Activated CD8-positive, alpha-beta memory T cell treated with anti-CD3 and anti-CD28 coated beads for 4 hours (primary cell): Measurements from ENCODE around the gene NLRP11.
A peak's percentile ranks its signal among the peaks of the same experiment; 100 is the strongest.

Source experiments
- DNase-seq, 2 donors: peaks; one replicate each; pipeline ENCODE4 v3.0.0-alpha.2; 2020; ENCODE audit warnings: low read depth in 2 of 2

Gene NLRP11

GRCh38 chr19:55831846-55832245, at the start of gene NLRP11:
Gene NLRP11, minus strand, starts transcription at chr19:55831999. Its CDS starts 13,825 bp downstream, at chr19:55818174.
- no peak for DNase-seq

GRCh38 chr19:55877211-55877610, 45.4 kb upstream of the NLRP11 start:
- no peak for DNase-seq

- no peak for DNase-seq
Measured at GRCh38 chr19:55870736-55871135, 38.9 kb upstream of the NLRP11 start.

- DNase-seq: no peak
Measured at GRCh38 chr19:55867101-55867500, 35.3 kb upstream of the NLRP11 start.

GRCh38 chr19:55866521-55866920, 34.7 kb upstream of the NLRP11 start:
- DNase-seq: no peak

- DNase-seq: no peak
Measured at GRCh38 chr19:55858969-55859368, 27.2 kb upstream of the NLRP11 start.

- DNase-seq: no peak
Measured at GRCh38 chr19:55858401-55858800, 26.6 kb upstream of the NLRP11 start.

- DNase-seq: no peak
Measured at GRCh38 chr19:55857974-55858373, 26.2 kb upstream of the NLRP11 start.

- no peak for DNase-seq
Measured at GRCh38 chr19:55857149-55857548, 25.4 kb upstream of the NLRP11 start.

- no peak for DNase-seq
Measured at GRCh38 chr19:55855160-55855559, 23.4 kb upstream of the NLRP11 start.

GRCh38 chr19:55838906-55839305, 7.1 kb upstream of the NLRP11 start:
- no peak for DNase-seq

- no peak for DNase-seq
Measured at GRCh38 chr19:55838251-55838650, 6.5 kb upstream of the NLRP11 start.

- DNase-seq: no peak
Measured at GRCh38 chr19:55836340-55836739, 4.5 kb upstream of the NLRP11 start, which contains the start of gene NLRP4. Gene NLRP4, plus strand, starts transcription at chr19:55836540. Its CDS starts 15,541 bp downstream, at chr19:55852081.

- no peak for DNase-seq
Measured at GRCh38 chr19:55832676-55833075, 877 bp upstream of the NLRP11 start.

- DNase-seq: no peak
Measured at GRCh38 chr19:55830656-55831055, 1.1 kb downstream of the NLRP11 start.

- no peak for DNase-seq
Measured at GRCh38 chr19:55820037-55820436, 11.8 kb downstream of the NLRP11 start.

GRCh38 chr19:55813906-55814305, 17.9 kb downstream of the NLRP11 start:
- DNase-seq: no peak

GRCh38 chr19:55812449-55812848, 19.4 kb downstream of the NLRP11 start:
- DNase-seq: no peak

- no peak for DNase-seq
Measured at GRCh38 chr19:55811340-55811739, 20.5 kb downstream of the NLRP11 start.

- DNase-seq: peak in 1 of 2 donors; percentile 2
Measured at GRCh38 chr19:55809381-55810058, 22.3 kb downstream of the NLRP11 start.

- DNase-seq: no peak
Measured at GRCh38 chr19:55802281-55802680, 29.5 kb downstream of the NLRP11 start.

- DNase-seq: no peak
Measured at GRCh38 chr19:55801416-55801815, 30.4 kb downstream of the NLRP11 start.

GRCh38 chr19:55795021-55795420, 36.8 kb downstream of the NLRP11 start:
- DNase-seq: no peak

- no peak for DNase-seq
Measured at GRCh38 chr19:55781112-55781511, 50.7 kb downstream of the NLRP11 start.
